22Rv1 (cell line): Measurements from ENCODE around the gene TNK2.

Source experiments
- CTCF ChIP-seq: fragments of 450-650 bp; IDR thresholded peaks from 2 replicates; pipeline ENCODE4 v1.5.1; 2017; ENCODE audit warnings: mild to moderate bottlenecking
- ZFX ChIP-seq: fragments of 450-650 bp; IDR thresholded peaks from 2 replicates; pipeline ENCODE4 v1.6.1; 2017; ENCODE audit warnings: antibody characterized with exemption, borderline replicate concordance

- TF ChIP-seq CTCF (no peak), ZFX (no peak)
Observed at GRCh38 chr3:195868336-195868865, 40.0 kb downstream of the TNK2 start.
